ENCODE data around the gene MAPRE3.
"Not testable (repeated sequence)": the region's sequence is repeated elsewhere in the genome, so short reads cannot be mapped to it uniquely, and the experiment has no call there.

MAPRE3 gene

GRCh38 chr2:27071990-27072830 lies 101.8 kb downstream of the MAPRE3 start:
- no peak for DNase-seq

- no peak for DNase-seq
Measured at GRCh38 chr2:27072920-27073319, 102.5 kb downstream of the MAPRE3 start.

- no peak for DNase-seq
Measured at GRCh38 chr2:27073782-27074181, 103.3 kb downstream of the MAPRE3 start.

GRCh38 chr2:27074738-27075565 lies 104.5 kb downstream of the MAPRE3 start:
- peak; percentile 44 for DNase-seq

- DNase-seq: not testable (repeated sequence)
Measured at GRCh38 chr2:27075566-27075871, 105.1 kb downstream of the MAPRE3 start.

- DNase-seq: no peak
Measured at GRCh38 chr2:27076323-27076722, 105.9 kb downstream of the MAPRE3 start.
